SK-N-SH (cell line): ENCODE results near the gene IRX3. TPM values are rescaled to one million over a fixed set of nuclear protein-coding genes. Genes with fewer than 3 reads are reported as not detected.

Experiments
- CTCF ChIA-PET: fragments of 300-600, 350-600 bp; formaldehyde crosslinking; extraction: SDS; loops from one replicate; lab custom pipeline; 2021; lab: Yijun Ruan, JAX
- POLR2A ChIA-PET: fragments of 350-600 bp; sonication (Branson Sonifier 250); formaldehyde crosslinking; extraction: SDS; loops from one replicate; lab custom pipeline; 2020; ENCODE audit warnings: antibody characterized with exemption, inconsistent platforms; lab: Yijun Ruan, JAX
- DNase-seq: peaks from one replicate; pipeline ENCODE4 v3.0.0; 2012
- H2AFZ ChIP-seq: fragments of 200-600 bp; sonication (generic); 2 replicates; pipeline ENCODE4 v1.8.1; 2016; ENCODE audit warnings: antibody characterized with exemption, mild to moderate bottlenecking, low read depth
- H3F3A ChIP-seq: fragments of 200-600 bp; sonication (generic); replicated peaks from 2 replicates; pipeline ENCODE3; 2016; ENCODE audit warnings: antibody characterized with exemption, mild to moderate bottlenecking; ENCODE audit not compliant: insufficient read depth
- H3K27ac ChIP-seq, 2 experiments: fragments of 200-500 bp in 1 of 2; fragments of 200-600 bp in 1 of 2; sonication (Bioruptor generic) in 1 of 2; sonication (generic), shearing (Covaris generic) in 1 of 2; 2 replicates each; pipeline versions ENCODE4 v1.5.1 to v1.6.1; 2014 to 2016; ENCODE audit warnings: low read depth in 2 of 2, inconsistent platforms in 1 of 2, low read length in 1 of 2, mild to moderate bottlenecking in 1 of 2, mixed read lengths in 1 of 2
- H3K27me3 ChIP-seq: fragments of 200-600 bp; sonication (generic), shearing (Covaris generic); 2 replicates; pipeline ENCODE4 v1.6.1; 2016; ENCODE audit warnings: mixed run types; ENCODE audit not compliant: insufficient read depth
- H3K36me3 ChIP-seq, 2 experiments: fragments of 200-500 bp in 1 of 2; fragments of 200-600 bp in 1 of 2; sonication (Bioruptor generic) in 1 of 2; sonication (generic) in 1 of 2; replicated peaks in 1 of 2; 2 replicates each; pipeline versions ENCODE3 to v1.5.1; 2014 to 2016; ENCODE audit warnings: low read length in 1 of 2, mild to moderate bottlenecking in 1 of 2; ENCODE audit not compliant: insufficient read depth in 2 of 2, control insufficient read depth in 1 of 2
- H3K4me1 ChIP-seq, 2 experiments: fragments of 200-500 bp in 1 of 2; fragments of 200-600 bp in 1 of 2; sonication (Bioruptor generic) in 1 of 2; sonication (generic), shearing (Covaris generic) in 1 of 2; 2 replicates each; pipeline versions ENCODE4 v1.5.1 to v1.6.1; 2014 to 2016; ENCODE audit warnings: low read depth in 1 of 2, low read length in 1 of 2, mixed run types in 1 of 2; ENCODE audit not compliant: insufficient read depth in 2 of 2, control insufficient read depth in 1 of 2
- H3K4me2 ChIP-seq: fragments of 200-600 bp; sonication (generic), shearing (Covaris generic); 2 replicates; pipeline ENCODE4 v1.6.1; 2017; ENCODE audit warnings: mixed run types
- H3K4me3 ChIP-seq, 2 experiments: fragments of 200-500 bp in 1 of 2; fragments of 200-600 bp in 1 of 2; sonication (Bioruptor generic) in 1 of 2; sonication (generic), shearing (Covaris generic) in 1 of 2; 2 replicates each; pipeline versions ENCODE4 v1.5.1 to v1.8.1; 2014 to 2016; ENCODE audit warnings: low read depth in 2 of 2, inconsistent platforms in 1 of 2, low read length in 1 of 2, mild to moderate bottlenecking in 1 of 2, mixed read lengths in 1 of 2, moderate library complexity in 1 of 2
- H3K79me2 ChIP-seq: fragments of 200-600 bp; sonication (generic); 2 replicates; pipeline ENCODE4 v1.8.1; 2017; ENCODE audit warnings: mild to moderate bottlenecking; ENCODE audit not compliant: insufficient read depth
- H3K9ac ChIP-seq: fragments of 200-600 bp; sonication (generic); 2 replicates; pipeline ENCODE4 v1.6.1; 2017; ENCODE audit warnings: mixed run types
- H3K9me2 ChIP-seq: fragments of 200-600 bp; sonication (generic); 2 replicates; pipeline ENCODE4 v1.6.1; 2017; ENCODE audit warnings: mixed run types
- H3K9me3 ChIP-seq: fragments of 200-600 bp; sonication (generic); 2 replicates; pipeline ENCODE4 v1.6.1; 2017; ENCODE audit warnings: mixed run types, mild to moderate bottlenecking, moderate library complexity
- H4K20me1 ChIP-seq: fragments of 200-600 bp; sonication (generic); 2 replicates; pipeline ENCODE4 v1.6.1; 2017; ENCODE audit warnings: mild to moderate bottlenecking, mixed run types; ENCODE audit not compliant: insufficient read depth
- CHD2 ChIP-seq: fragments of 150-350 bp; IDR thresholded peaks from 2 replicates; pipeline ENCODE4 v1.6.1; 2018; ENCODE audit warnings: low read length; ENCODE audit not compliant: partially characterized antibody
- ELF1 ChIP-seq: IDR thresholded peaks from 2 replicates; pipeline ENCODE4 v1.4.0; 2012
- EZH2phosphoT487 ChIP-seq: fragments of 200-600 bp; sonication (generic); IDR thresholded peaks from 2 replicates; pipeline ENCODE4 v1.6.1; 2017; ENCODE audit warnings: low read depth, mixed run types, mild to moderate bottlenecking, antibody characterized with exemption, moderate library complexity, borderline replicate concordance
- FOXJ3 ChIP-seq: sonication (generic); formaldehyde crosslinking; IDR thresholded peaks from 2 replicates; pipeline ENCODE4 v1.5.1; 2020; ENCODE audit warnings: mild to moderate bottlenecking, missing genetic modification reagents
- GABPA ChIP-seq: IDR thresholded peaks from 2 replicates; pipeline ENCODE4 v1.4.0; 2012; ENCODE audit warnings: low read depth, mild to moderate bottlenecking
- GATA2 ChIP-seq: sonication (generic); formaldehyde crosslinking; IDR thresholded peaks from 2 replicates; pipeline ENCODE4 v1.5.0; 2020; ENCODE audit warnings: mild to moderate bottlenecking, missing genetic modification reagents
- IRF3 ChIP-seq: fragments of 150-350 bp; IDR thresholded peaks from 2 replicates; pipeline ENCODE4 v1.6.1; 2016; ENCODE audit warnings: mild to moderate bottlenecking, low read depth, low read length
- JUND ChIP-seq: IDR thresholded peaks from 2 replicates; pipeline ENCODE4 v1.4.0; 2012
- MXI1 ChIP-seq: IDR thresholded peaks from 2 replicates; pipeline ENCODE4 v1.6.1; 2012; ENCODE audit warnings: mild to moderate bottlenecking, low read depth, low read length, improper control_type of control experiment
- NFIC ChIP-seq: IDR thresholded peaks from 2 replicates; pipeline ENCODE4 v1.4.0; 2012; ENCODE audit warnings: borderline replicate concordance
- RAD21 ChIP-seq: IDR thresholded peaks from 2 replicates; pipeline ENCODE4 v1.6.1; 2012; ENCODE audit warnings: mild to moderate bottlenecking, low read length
- RXRA ChIP-seq: IDR thresholded peaks from 2 replicates; pipeline ENCODE4 v1.4.0; 2012; ENCODE audit warnings: low read depth, mild to moderate bottlenecking, borderline replicate concordance
- SMC3 ChIP-seq: IDR thresholded peaks from 2 replicates; pipeline ENCODE4 v1.6.1; 2012; ENCODE audit warnings: low read depth, low read length, improper control_type of control experiment
- ZBTB33 ChIP-seq: IDR thresholded peaks from 2 replicates; pipeline ENCODE4 v1.4.0; 2012; ENCODE audit warnings: low read depth, borderline replicate concordance
- whole genome bisulfite sequencing: methylation state at CpG from one replicate; pipeline ENCODE4 v1.1.6; 2017; ENCODE audit warnings: low lambda C conversion rate; 5-methylcytosine and 5-hydroxymethylcytosine counted together
- polyA plus RNA-seq, 3 experiments: library from polyadenylated mRNA; depleted of rRNA; stranded (reverse); fragments of >200 nt; gene quantifications; 2 replicates each; pipeline ENCODE4 v1.2.3, GENCODE V29; 2012
- TF ChIP-seq, protein P1 (sequence below): fragments of 150-350 bp; IDR thresholded peaks from 2 replicates; pipeline ENCODE4 v1.6.1; 2017; ENCODE audit warnings: antibody characterized with exemption, low read length, low read depth, borderline replicate concordance
- TF ChIP-seq, protein P2 (sequence below): IDR thresholded peaks from 2 replicates; pipeline ENCODE4 v1.4.0; 2012; ENCODE audit warnings: low read depth, borderline replicate concordance
- TF ChIP-seq, protein P3 (sequence below): fragments of 200-600 bp; sonication (generic); IDR thresholded peaks from 2 replicates; pipeline ENCODE4 v1.6.1; 2017; ENCODE audit warnings: antibody characterized with exemption, mild to moderate bottlenecking, moderate library complexity

The IRX3 gene
- polyA plus RNA-seq, 1 of the 3 experiments (the other 2 are of a cell fraction), result 7.1 TPM

GRCh38 chr16:54244061-54244886 lies 42.3 kb downstream of the IRX3 start:
- CTCF ChIA-PET, result no interaction called here
- WGBS, result 39% methylated on average over 10 of the region's 11 CpGs
- Histone ChIP-seq H3K27ac (no peak overlapping the region), H3K9me2 (no peaks in the 10 kb centered on the region), H3K4me2 (no peak overlapping the region), H3K27me3 (no peaks in the 10 kb centered on the region; the same call in 1 of the 2 replicates), H3K4me3 (no peak overlapping the region), H3K36me3 (no peaks in the 10 kb centered on the region), H4K20me1 (no peaks in the 10 kb centered on the region), H3K4me1 (no peaks in the 10 kb centered on the region; a peak in 1 of 4 replicates), H2AFZ (no peak overlapping the region), H3K9me3 (no peaks in the 10 kb centered on the region), H3K79me2 (no peaks in the 10 kb centered on the region), H3F3A (no peaks in the 10 kb centered on the region), H3K9ac (no peak overlapping the region)
- no peak for DNase-seq
- POLR2A ChIA-PET, result no interaction called here
- TF ChIP-seq, protein P1, sequence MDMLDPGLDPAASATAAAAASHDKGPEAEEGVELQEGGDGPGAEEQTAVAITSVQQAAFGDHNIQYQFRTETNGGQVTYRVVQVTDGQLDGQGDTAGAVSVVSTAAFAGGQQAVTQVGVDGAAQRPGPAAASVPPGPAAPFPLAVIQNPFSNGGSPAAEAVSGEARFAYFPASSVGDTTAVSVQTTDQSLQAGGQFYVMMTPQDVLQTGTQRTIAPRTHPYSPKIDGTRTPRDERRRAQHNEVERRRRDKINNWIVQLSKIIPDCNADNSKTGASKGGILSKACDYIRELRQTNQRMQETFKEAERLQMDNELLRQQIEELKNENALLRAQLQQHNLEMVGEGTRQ, result no peak
- TF ChIP-seq GABPA, result no peak
- no peak for TF ChIP-seq FOXJ3 (CRISPR knock-in tag)
- TF ChIP-seq JUND, result no peak
- TF ChIP-seq ELF1, result no peak
- TF ChIP-seq SMC3, result no peak
- TF ChIP-seq, protein P2, sequence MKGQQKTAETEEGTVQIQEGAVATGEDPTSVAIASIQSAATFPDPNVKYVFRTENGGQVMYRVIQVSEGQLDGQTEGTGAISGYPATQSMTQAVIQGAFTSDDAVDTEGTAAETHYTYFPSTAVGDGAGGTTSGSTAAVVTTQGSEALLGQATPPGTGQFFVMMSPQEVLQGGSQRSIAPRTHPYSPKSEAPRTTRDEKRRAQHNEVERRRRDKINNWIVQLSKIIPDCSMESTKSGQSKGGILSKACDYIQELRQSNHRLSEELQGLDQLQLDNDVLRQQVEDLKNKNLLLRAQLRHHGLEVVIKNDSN, result no peak
- TF ChIP-seq MXI1, result no peak
- TF ChIP-seq, protein P3, sequence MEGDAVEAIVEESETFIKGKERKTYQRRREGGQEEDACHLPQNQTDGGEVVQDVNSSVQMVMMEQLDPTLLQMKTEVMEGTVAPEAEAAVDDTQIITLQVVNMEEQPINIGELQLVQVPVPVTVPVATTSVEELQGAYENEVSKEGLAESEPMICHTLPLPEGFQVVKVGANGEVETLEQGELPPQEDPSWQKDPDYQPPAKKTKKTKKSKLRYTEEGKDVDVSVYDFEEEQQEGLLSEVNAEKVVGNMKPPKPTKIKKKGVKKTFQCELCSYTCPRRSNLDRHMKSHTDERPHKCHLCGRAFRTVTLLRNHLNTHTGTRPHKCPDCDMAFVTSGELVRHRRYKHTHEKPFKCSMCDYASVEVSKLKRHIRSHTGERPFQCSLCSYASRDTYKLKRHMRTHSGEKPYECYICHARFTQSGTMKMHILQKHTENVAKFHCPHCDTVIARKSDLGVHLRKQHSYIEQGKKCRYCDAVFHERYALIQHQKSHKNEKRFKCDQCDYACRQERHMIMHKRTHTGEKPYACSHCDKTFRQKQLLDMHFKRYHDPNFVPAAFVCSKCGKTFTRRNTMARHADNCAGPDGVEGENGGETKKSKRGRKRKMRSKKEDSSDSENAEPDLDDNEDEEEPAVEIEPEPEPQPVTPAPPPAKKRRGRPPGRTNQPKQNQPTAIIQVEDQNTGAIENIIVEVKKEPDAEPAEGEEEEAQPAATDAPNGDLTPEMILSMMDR, result no peak
- TF ChIP-seq IRF3, result no peak
- no peak for TF ChIP-seq GATA2 (CRISPR knock-in tag)
- TF ChIP-seq EZH2phosphoT487, result no peak
- no peak for TF ChIP-seq ZBTB33
- TF ChIP-seq RAD21, result no peak
- no peak for TF ChIP-seq NFIC
- TF ChIP-seq RXRA, result no peak
- no peak for TF ChIP-seq CHD2
